Measurements from ENCODE around the gene SERGEF. TPM values are rescaled to one million over a fixed set of nuclear protein-coding genes. Genes with fewer than 3 reads are reported as not detected.
"Not testable (repeated sequence)": the region's sequence is repeated elsewhere in the genome, so short reads cannot be mapped to it uniquely, and the experiment has no call there.

The SERGEF gene
- total RNA-seq, 6 experiments from 2014 or later = 8.4 to 19.5 (median 15.8) TPM

- no peak overlapping the region for H3K4me3 ChIP-seq
- no peaks in the 10 kb centered on the region for H3K27me3 ChIP-seq
- no peaks in the 10 kb centered on the region for H3K9me3 ChIP-seq
- peaks cover 0 to 16% (median 0%) of the 10 kb centered on the region in 4 donors for H3K4me1 ChIP-seq
- H3K36me3 ChIP-seq = no peaks in the 10 kb centered on the region
- no peak overlapping the region for H3K27ac ChIP-seq
- ATAC-seq (no peak), DNase-seq (no peak)
- intact Hi-C loops (cut with DNase I) = no loop called here
- no peak for TF ChIP-seq POLR2A (IDR thresholded peaks at IDR 0.05)
Measured at GRCh38 chr11:18010121-18010670, 2.7 kb downstream of the SERGEF start.

GRCh38 chr11:18005376-18006129 lies 7.3 kb downstream of the SERGEF start:
- DNase-seq (peak in 1 of 3 donors; percentile 22), ATAC-seq (peak in 3 of 4 donors; percentile 12 to 48 (median 24))
- 83% methylated on average over 3 of the region's 4 CpGs for WGBS (ENCODE audit: insufficient coverage, low coverage, low lambda C conversion rate, missing lambda C conversion rate)
- Histone ChIP-seq H3K4me3 (no peak overlapping the region), H3K9me3 (no peaks in the 10 kb centered on the region), H3K36me3 (peaks cover 0 to 2% (median 0%) of the 10 kb centered on the region in 4 donors), H3K27ac (no peak overlapping the region), H3K4me1 (peaks cover 0 to 13% (median 0%) of the 10 kb centered on the region in 4 donors), H3K27me3 (no peaks in the 10 kb centered on the region)
- intact Hi-C loops (cut with DNase I) = no loop called here
- TF ChIP-seq POLR2A (IDR thresholded peaks at IDR 0.05) (no peak), CTCF (IDR thresholded peaks at IDR 0.05) (no peak)

GRCh38 chr11:18001191-18001590 lies 11.7 kb downstream of the SERGEF start:
- Histone ChIP-seq H3K4me3 (no peak overlapping the region), H3K4me1 (peaks cover 0 to 19% (median 0%) of the 10 kb centered on the region in 4 donors), H3K27me3 (no peaks in the 10 kb centered on the region), H3K27ac (peak overlapping the region in 1 of 3 donors; percentile 39), H3K36me3 (peaks cover 0 to 2% (median 0%) of the 10 kb centered on the region in 4 donors), H3K9me3 (no peaks in the 10 kb centered on the region)
- WGBS (ENCODE audit: insufficient coverage, low coverage, low lambda C conversion rate, missing lambda C conversion rate) = 90% methylated on average over 2 of the region's 2 CpGs
- TF ChIP-seq POLR2A (IDR thresholded peaks at IDR 0.05) (no peak), CTCF (IDR thresholded peaks at IDR 0.05) (no peak)
- no peak for DNase-seq
- ATAC-seq = no peak
- intact Hi-C loops (cut with DNase I) = no loop called here

- H3K36me3 ChIP-seq = peaks cover 0 to 2% (median 0%) of the 10 kb centered on the region in 4 donors
- 82% methylated on average over 1 of the region's 1 CpG for WGBS (ENCODE audit: insufficient coverage, low coverage, low lambda C conversion rate, missing lambda C conversion rate)
- no peak for TF ChIP-seq CTCF (IDR thresholded peaks at IDR 0.05)
- no peak for TF ChIP-seq POLR2A (IDR thresholded peaks at IDR 0.05)
Measured at GRCh38 chr11:18000760-18001159, 12.1 kb downstream of the SERGEF start.

GRCh38 chr11:18000128-18000527 lies 12.7 kb downstream of the SERGEF start:
- DNase-seq; H3K4me3 ChIP-seq; ATAC-seq; intact Hi-C loops (cut with DNase I); H3K36me3 ChIP-seq; H3K9me3 ChIP-seq; H3K27me3 ChIP-seq: not testable (repeated sequence)
- WGBS (ENCODE audit: insufficient coverage, low coverage, low lambda C conversion rate, missing lambda C conversion rate) = 94% methylated on average over 4 of the region's 4 CpGs
- H3K27ac ChIP-seq = peak overlapping the region in 1 of 3 donors; percentile 39
- H3K4me1 ChIP-seq = peaks cover 0 to 12% (median 0%) of the 10 kb centered on the region in 4 donors

More at GRCh38 chr11:18000760-18001159, 12.1 kb downstream of the SERGEF start:
- Histone ChIP-seq H3K4me1 (peaks cover 0 to 16% (median 0%) of the 10 kb centered on the region in 4 donors), H3K9me3 (no peaks in the 10 kb centered on the region), H3K4me3 (no peak overlapping the region), H3K27me3 (no peaks in the 10 kb centered on the region), H3K27ac (peak overlapping the region in 1 of 3 donors; percentile 39)
- DNase-seq (no peak), ATAC-seq (peak; percentile 85 to 96 (median 93))
- intact Hi-C loops (cut with DNase I) = no loop called here
